ENCODE data around the gene ATP10B. TPM values are rescaled to one million over a fixed set of nuclear protein-coding genes. Genes with fewer than 3 reads are reported as not detected.

ATP10B gene
- total and polyA plus RNA-seq, 10 of the 15 experiments (the other 5 are each of a cell fraction or from before 2014, with no cell fraction given), result not detected

DNA sequence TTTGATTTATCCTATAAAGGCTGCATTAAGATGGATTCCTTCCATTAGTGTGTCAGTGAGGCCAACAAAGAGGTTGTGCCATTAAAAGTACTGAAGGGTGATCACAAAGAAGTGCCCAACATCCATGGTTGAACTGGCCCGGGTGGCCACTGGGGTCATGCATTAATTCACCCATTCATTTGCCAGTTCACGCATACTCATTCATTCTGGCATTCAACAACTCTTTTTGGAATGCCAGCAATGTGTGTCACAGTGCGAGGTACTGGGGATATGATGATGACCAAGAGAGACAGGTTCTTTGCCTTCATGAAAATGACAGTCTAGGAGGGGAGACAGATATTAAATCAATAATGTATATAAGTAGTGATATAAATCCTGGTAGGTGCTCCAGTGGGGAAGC lies 337.1 kb downstream of the ATP10B start (continued):
- TF ChIP-seq, protein P1, sequence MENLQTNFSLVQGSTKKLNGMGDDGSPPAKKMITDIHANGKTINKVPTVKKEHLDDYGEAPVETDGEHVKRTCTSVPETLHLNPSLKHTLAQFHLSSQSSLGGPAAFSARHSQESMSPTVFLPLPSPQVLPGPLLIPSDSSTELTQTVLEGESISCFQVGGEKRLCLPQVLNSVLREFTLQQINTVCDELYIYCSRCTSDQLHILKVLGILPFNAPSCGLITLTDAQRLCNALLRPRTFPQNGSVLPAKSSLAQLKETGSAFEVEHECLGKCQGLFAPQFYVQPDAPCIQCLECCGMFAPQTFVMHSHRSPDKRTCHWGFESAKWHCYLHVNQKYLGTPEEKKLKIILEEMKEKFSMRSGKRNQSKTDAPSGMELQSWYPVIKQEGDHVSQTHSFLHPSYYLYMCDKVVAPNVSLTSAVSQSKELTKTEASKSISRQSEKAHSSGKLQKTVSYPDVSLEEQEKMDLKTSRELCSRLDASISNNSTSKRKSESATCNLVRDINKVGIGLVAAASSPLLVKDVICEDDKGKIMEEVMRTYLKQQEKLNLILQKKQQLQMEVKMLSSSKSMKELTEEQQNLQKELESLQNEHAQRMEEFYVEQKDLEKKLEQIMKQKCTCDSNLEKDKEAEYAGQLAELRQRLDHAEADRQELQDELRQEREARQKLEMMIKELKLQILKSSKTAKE (IDR thresholded peaks at IDR 0.05; ENCODE audit: low read depth, poor library complexity, severe bottlenecking), result no peak
- TF ChIP-seq EP300 (IDR thresholded peaks at IDR 0.05; ENCODE audit: borderline replicate concordance in 1 of 2, control insufficient read depth in 1 of 2, low read depth in 2 of 2, low read length in 2 of 2), result no peak
- TF ChIP-seq YY1 (IDR thresholded peaks at IDR 0.05; ENCODE audit: low read depth, low read length), result no peak
- TF ChIP-seq SP1 (IDR thresholded peaks at IDR 0.05; ENCODE audit: low read depth, low read length), result no peak
- no peak for TF ChIP-seq ZNF384 (IDR thresholded peaks at IDR 0.05; ENCODE audit: borderline replicate concordance, low read depth, low read length)
- TF ChIP-seq CREB1 (IDR thresholded peaks at IDR 0.05; ENCODE audit: low read depth), result no peak
- no peak for TF ChIP-seq KDM1A (IDR thresholded peaks at IDR 0.05; ENCODE audit: borderline replicate concordance)
- TF ChIP-seq, protein P2, sequence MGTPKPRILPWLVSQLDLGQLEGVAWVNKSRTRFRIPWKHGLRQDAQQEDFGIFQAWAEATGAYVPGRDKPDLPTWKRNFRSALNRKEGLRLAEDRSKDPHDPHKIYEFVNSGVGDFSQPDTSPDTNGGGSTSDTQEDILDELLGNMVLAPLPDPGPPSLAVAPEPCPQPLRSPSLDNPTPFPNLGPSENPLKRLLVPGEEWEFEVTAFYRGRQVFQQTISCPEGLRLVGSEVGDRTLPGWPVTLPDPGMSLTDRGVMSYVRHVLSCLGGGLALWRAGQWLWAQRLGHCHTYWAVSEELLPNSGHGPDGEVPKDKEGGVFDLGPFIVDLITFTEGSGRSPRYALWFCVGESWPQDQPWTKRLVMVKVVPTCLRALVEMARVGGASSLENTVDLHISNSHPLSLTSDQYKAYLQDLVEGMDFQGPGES (IDR thresholded peaks at IDR 0.05), result no peak
- TF ChIP-seq, protein P3, sequence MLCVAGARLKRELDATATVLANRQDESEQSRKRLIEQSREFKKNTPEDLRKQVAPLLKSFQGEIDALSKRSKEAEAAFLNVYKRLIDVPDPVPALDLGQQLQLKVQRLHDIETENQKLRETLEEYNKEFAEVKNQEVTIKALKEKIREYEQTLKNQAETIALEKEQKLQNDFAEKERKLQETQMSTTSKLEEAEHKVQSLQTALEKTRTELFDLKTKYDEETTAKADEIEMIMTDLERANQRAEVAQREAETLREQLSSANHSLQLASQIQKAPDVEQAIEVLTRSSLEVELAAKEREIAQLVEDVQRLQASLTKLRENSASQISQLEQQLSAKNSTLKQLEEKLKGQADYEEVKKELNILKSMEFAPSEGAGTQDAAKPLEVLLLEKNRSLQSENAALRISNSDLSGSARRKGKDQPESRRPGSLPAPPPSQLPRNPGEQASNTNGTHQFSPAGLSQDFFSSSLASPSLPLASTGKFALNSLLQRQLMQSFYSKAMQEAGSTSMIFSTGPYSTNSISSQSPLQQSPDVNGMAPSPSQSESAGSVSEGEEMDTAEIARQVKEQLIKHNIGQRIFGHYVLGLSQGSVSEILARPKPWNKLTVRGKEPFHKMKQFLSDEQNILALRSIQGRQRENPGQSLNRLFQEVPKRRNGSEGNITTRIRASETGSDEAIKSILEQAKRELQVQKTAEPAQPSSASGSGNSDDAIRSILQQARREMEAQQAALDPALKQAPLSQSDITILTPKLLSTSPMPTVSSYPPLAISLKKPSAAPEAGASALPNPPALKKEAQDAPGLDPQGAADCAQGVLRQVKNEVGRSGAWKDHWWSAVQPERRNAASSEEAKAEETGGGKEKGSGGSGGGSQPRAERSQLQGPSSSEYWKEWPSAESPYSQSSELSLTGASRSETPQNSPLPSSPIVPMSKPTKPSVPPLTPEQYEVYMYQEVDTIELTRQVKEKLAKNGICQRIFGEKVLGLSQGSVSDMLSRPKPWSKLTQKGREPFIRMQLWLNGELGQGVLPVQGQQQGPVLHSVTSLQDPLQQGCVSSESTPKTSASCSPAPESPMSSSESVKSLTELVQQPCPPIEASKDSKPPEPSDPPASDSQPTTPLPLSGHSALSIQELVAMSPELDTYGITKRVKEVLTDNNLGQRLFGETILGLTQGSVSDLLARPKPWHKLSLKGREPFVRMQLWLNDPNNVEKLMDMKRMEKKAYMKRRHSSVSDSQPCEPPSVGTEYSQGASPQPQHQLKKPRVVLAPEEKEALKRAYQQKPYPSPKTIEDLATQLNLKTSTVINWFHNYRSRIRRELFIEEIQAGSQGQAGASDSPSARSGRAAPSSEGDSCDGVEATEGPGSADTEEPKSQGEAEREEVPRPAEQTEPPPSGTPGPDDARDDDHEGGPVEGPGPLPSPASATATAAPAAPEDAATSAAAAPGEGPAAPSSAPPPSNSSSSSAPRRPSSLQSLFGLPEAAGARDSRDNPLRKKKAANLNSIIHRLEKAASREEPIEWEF (IDR thresholded peaks at IDR 0.05; ENCODE audit: insufficient replicate concordance, low read depth, low read length), result no peak

Data from GM12878 (cell line).